GM21723 (cell line): ENCODE results near the gene SEPTIN8.

Source experiments
- ATAC-seq: cut with Tn5 transposase; IDR thresholded peaks from one replicate; pipeline ENCODE4 v1.9.1; 2021; ENCODE audit warnings: mild to moderate bottlenecking, moderate library complexity; ENCODE audit not compliant: unreplicated experiment

Gene SEPTIN8

GRCh38 chr5:132766020-132766805, 10.8 kb downstream of the SEPTIN8 start:
- no peak for ATAC-seq

GRCh38 chr5:132765311-132766019, 11.6 kb downstream of the SEPTIN8 start:
- ATAC-seq: no peak

- ATAC-seq: no peak
These were observed 12.3 kb downstream of the SEPTIN8 start for GRCh38 chr5:132764671-132765238.

GRCh38 chr5:132764051-132764450, 13.0 kb downstream of the SEPTIN8 start:
- ATAC-seq: no peak

- no peak for ATAC-seq
These were observed 13.6 kb downstream of the SEPTIN8 start for GRCh38 chr5:132763181-132764036.

GRCh38 chr5:132762246-132763000, 14.6 kb downstream of the SEPTIN8 start:
- ATAC-seq: no peak

GRCh38 chr5:132761321-132762240, 15.5 kb downstream of the SEPTIN8 start:
- no peak for ATAC-seq

- ATAC-seq: no peak
These were observed 16.3 kb downstream of the SEPTIN8 start for GRCh38 chr5:132760601-132761317.

- no peak for ATAC-seq
These were observed 17.0 kb downstream of the SEPTIN8 start for GRCh38 chr5:132760049-132760420.

- ATAC-seq: no peak
These were observed 17.7 kb downstream of the SEPTIN8 start for GRCh38 chr5:132759114-132760048.

- no peak for ATAC-seq
These were observed 18.6 kb downstream of the SEPTIN8 start for GRCh38 chr5:132758451-132758850.

- no peak for ATAC-seq
These were observed 20.5 kb downstream of the SEPTIN8 start for GRCh38 chr5:132756542-132756941.

GRCh38 chr5:132754947-132755346, 22.1 kb downstream of the SEPTIN8 start:
- ATAC-seq: no peak

- no peak for ATAC-seq
These were observed 22.9 kb downstream of the SEPTIN8 start for GRCh38 chr5:132754111-132754510.

- no peak for ATAC-seq
These were observed 23.7 kb downstream of the SEPTIN8 start for GRCh38 chr5:132753135-132753987.

GRCh38 chr5:132752581-132753125, 24.4 kb downstream of the SEPTIN8 start:
- no peak for ATAC-seq
